Type B pancreatic cell (in vitro differentiated cells): Measurements from ENCODE around the gene SLC66A1. TPM values are rescaled to one million over a fixed set of nuclear protein-coding genes. Genes with fewer than 3 reads are reported as not detected.

Experiments
- DNase-seq: peaks from one replicate; pipeline ENCODE4 v3.0.0; 2021; ENCODE audit warnings: mixed read lengths; ENCODE audit not compliant: unreplicated experiment; ENCODE audit errors: extremely low spot score
- H3K27ac Mint-ChIP-seq: 2 replicates; pipeline ENCODE4 v1.8.0; 2021; ENCODE audit warnings: mild to moderate bottlenecking, mixed read lengths
- H3K27me3 Mint-ChIP-seq: 2 replicates; pipeline ENCODE4 v1.8.0; 2021; ENCODE audit warnings: mixed read lengths
- H3K36me3 Mint-ChIP-seq: 2 replicates; pipeline ENCODE4 v1.8.0; 2021; ENCODE audit warnings: mixed read lengths
- H3K4me1 Mint-ChIP-seq: one replicate; pipeline ENCODE4 v1.8.0; 2021; ENCODE audit warnings: mixed read lengths; ENCODE audit not compliant: unreplicated experiment
- H3K4me3 Mint-ChIP-seq: 2 replicates; pipeline ENCODE4 v1.8.0; 2021; ENCODE audit warnings: mild to moderate bottlenecking, mixed read lengths
- H3K9me3 Mint-ChIP-seq: 2 replicates; pipeline ENCODE4 v1.8.0; 2021; ENCODE audit warnings: mixed read lengths
- CTCF ChIP-seq: fragments of 200-600 bp; sonication (generic); conservative IDR thresholded peaks from 2 replicates; pipeline ENCODE4 v1.5.0; 2021; ENCODE audit warnings: antibody characterized with exemption, mild to moderate bottlenecking
- total RNA-seq: library from RNA; stranded (reverse); gene quantifications from 2 replicates; pipeline ENCODE4 v1.2.1, GENCODE V29; 2021; ENCODE audit warnings: low replicate concordance

Gene SLC66A1
- total RNA-seq, 1 donor from 2014 or later: 24.1 TPM

DNA sequence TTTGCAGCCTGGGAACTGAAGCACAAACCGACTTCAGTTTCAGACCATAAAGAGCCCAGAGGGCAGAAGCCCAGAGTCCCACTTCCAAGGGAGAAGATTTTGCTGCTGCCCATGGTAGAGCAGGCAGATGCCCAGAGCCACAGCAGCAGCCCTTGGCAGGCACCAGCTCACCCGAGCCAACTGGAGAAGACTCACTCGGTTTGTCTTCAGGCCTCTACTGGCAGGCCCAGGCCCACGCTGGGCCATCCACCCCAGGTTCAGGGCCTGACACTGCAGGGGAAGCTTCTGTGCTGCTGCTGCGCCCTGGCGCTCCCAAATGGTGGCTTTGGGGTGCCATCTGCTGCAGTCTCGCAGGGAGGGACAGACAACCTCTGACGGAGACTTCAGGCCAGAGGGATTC, 33.3 kb downstream of the SLC66A1 start:
- no peak for DNase-seq
- Mint-ChIP-seq H3K36me3 (peaks cover 11% of the 10 kb centered on the region), H3K4me3 (no peak overlapping the region), H3K27ac (no peak overlapping the region), H3K4me1 (peaks cover 10% of the 10 kb centered on the region), H3K9me3 (no peaks in the 10 kb centered on the region), H3K27me3 (no peaks in the 10 kb centered on the region)
- TF ChIP-seq CTCF: no peak

DNA sequence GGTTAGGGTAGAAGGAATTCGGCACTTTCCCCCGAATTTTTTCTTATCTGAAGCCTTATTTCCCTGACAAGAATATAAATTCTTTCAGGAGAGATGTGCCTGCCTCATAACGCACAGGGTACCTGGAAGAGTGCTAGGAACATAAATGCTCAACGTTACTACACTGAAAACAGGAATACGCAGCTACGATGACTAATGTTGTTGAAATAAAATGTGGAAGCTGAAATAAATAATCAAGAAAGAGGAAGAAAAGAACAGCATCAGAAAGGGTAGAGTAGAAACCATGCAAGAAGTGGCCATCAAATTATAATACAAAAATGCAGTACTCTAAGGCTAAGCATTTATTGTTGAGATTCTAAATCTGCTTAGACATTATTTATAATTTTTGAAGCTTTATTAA, 33.9 kb downstream of the SLC66A1 start:
- Mint-ChIP-seq H3K27ac (no peak overlapping the region), H3K4me3 (no peak overlapping the region), H3K4me1 (peaks cover 10% of the 10 kb centered on the region), H3K27me3 (no peaks in the 10 kb centered on the region), H3K9me3 (no peaks in the 10 kb centered on the region), H3K36me3 (peaks cover 11% of the 10 kb centered on the region)
- no peak for DNase-seq
- TF ChIP-seq CTCF: no peak

GRCh38 chr1:19347533-19348172, 35.5 kb downstream of the SLC66A1 start:
- no peak for DNase-seq
- no peak for TF ChIP-seq CTCF
- no peaks in the 10 kb centered on the region for H3K9me3 Mint-ChIP-seq
- no peaks in the 10 kb centered on the region for H3K4me1 Mint-ChIP-seq
- no peak overlapping the region for H3K4me3 Mint-ChIP-seq
- H3K27ac Mint-ChIP-seq: no peak overlapping the region
- H3K27me3 Mint-ChIP-seq: no peaks in the 10 kb centered on the region
- H3K36me3 Mint-ChIP-seq: peaks cover 8% of the 10 kb centered on the region

DNA sequence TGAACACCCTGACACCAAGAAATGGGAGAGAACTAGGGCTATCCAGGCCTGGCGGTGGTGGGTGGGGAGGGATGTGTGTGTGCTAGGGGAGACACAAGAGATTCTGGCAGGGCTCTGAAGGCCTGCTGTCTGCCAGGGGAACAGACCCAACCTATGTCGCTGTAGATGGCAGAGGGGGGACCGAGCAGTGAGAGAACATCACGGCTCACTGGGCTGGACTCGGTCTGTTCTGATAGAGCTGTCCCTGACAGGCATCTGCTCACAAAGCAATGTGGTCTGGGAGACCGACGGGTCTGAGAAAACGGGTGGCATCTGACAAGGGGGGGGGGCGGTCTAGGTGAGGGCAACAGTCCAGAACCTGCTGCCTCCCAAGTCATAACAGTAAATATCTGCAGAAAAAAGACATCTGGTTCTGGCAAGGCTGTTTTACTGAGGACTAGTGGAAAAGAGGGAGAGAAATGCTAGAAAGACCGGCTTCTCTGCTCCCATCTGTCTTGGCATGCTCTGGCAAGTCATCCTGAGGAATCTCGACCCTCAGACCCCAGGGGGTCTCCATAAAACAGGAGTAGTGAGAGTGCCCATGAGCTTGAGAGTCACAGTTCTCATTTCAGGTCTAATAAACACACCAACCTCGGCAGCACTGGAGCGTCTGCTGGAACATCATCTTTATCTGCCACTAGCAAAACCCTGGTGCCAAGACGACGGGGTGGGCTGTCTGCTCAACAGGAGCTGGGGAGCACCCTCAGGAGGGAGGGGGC, 36.5 kb downstream of the SLC66A1 start:
- Mint-ChIP-seq H3K27ac (no peak overlapping the region), H3K27me3 (no peaks in the 10 kb centered on the region), H3K4me1 (no peaks in the 10 kb centered on the region), H3K9me3 (no peaks in the 10 kb centered on the region), H3K4me3 (no peak overlapping the region), H3K36me3 (peaks cover 7% of the 10 kb centered on the region)
- no peak for TF ChIP-seq CTCF
- no peak for DNase-seq

DNA sequence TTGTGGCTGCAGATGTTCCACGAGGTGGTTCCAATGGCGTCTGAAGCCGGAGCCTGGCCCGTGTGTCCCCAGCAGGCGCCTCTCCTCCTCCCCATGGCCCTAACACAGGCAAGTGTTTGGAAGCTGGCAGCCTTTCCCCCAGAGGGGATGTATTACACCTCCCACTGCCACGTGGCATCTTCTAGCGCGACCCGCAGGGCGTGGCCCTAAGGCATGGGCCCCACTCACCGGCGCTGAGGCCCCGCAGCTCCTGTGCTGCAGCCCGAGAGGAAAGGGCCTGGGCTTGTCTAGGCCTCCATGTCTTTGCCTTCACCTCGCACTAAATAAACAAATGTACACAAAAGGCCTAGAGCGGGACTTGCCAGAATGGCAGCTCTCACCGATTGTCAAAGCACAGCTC, 37.9 kb downstream of the SLC66A1 start:
- H3K36me3 Mint-ChIP-seq: peaks cover 7% of the 10 kb centered on the region
- DNase-seq: no peak
- no peak overlapping the region for H3K4me3 Mint-ChIP-seq
- peaks cover 4% of the 10 kb centered on the region for H3K4me1 Mint-ChIP-seq
- TF ChIP-seq CTCF: no peak
- no peaks in the 10 kb centered on the region for H3K27me3 Mint-ChIP-seq
- no peaks in the 10 kb centered on the region for H3K9me3 Mint-ChIP-seq
- H3K27ac Mint-ChIP-seq: no peak overlapping the region
